ENCODE results near the gene BRD1.
"Not testable (repeated sequence)": the region's sequence is repeated elsewhere in the genome, so short reads cannot be mapped to it uniquely, and the experiment has no call there.

The BRD1 gene

GRCh38 chr22:49781886-49782285, 45.8 kb downstream of the BRD1 start:
- DNase-seq: not testable (repeated sequence)

DNA sequence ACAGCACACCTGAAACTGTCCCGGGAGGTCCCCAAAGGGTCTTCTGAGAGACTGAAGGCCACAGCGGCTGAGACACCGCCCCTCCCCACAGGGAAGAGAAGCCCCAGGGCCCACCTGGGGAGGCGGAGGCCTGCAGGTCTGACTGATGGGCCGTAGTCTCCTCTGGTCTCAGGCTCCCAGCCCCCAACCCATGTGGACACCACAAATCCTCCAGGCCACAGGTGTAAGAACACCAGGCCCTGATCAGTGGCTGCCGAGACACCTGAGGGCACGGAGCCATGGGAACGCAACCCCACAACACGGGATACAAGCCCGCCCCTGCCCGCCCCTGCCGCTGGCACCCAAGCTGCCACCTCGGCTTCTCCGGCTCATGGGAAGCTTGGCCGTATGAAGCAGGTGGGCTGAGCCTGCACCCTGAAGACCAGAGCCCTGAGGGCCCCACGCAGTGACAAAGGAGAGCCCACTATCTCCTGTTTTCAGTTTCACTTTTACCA, 46.3 kb downstream of the BRD1 start:
- DNase-seq: no peak

GRCh38 chr22:49780698-49781288, 46.9 kb downstream of the BRD1 start:
- no peak for DNase-seq

DNA sequence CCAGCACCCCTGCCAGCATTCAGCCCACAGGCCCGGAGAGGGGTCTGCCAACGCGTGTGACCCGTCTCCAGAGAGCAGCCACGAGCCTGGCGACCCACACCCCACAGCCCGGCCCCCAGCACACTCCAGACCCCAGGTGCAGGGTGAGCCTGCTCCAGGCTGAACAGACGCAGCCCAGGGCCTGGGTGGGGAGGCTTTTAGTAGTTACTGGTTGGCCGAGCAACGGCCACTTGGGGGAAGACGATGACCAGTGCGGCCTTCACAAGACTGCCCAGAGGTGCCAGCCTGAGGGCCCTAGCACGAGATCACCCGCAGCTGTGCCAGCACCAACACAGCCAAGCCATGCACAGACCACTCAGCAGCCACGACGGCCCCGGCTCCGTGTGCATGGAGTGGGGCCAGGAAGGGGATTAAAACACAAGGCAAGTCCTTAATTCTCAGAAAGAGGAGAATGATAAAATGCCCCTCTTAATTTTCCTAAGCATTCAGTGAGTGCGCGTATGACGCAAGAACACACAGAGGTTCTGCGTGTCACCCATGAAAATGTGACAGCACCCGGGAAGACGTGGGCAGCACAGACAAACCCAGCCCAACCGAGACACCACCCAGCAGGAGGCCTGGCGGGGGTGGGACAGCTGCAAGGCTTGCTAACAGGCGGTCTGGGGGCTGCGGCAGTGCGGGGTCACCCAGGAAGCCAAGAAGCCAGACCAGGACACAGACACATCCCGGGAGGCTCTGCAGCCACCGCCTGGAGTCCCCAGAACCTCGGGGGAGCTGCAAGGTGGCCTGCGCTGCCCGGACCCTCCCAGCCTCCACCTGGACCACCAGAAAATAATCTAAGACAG, 47.6 kb downstream of the BRD1 start:
- DNase-seq: peak; percentile 76

DNA sequence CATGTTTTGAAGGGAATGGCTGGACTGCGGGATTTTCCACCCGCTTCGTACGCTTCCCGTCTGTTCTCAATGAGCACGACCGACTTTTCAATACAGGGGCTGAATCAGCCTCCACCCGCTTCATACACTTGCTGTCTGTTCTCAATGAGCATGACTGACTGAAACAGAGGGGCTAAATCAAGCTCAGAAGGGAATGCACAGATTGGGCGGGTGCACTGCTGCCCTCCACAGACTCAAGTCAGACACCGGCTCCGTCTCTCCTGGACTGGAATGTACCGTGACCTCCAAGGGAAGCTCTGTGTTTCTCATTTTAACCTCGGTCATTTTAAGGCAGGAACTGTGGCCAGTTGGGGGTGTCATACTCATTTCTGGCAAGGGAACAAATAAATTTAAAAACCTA, 48.5 kb downstream of the BRD1 start:
- no peak for DNase-seq

- DNase-seq: no peak
Observed at GRCh38 chr22:49777569-49778249, 50.0 kb downstream of the BRD1 start.

GRCh38 chr22:49776891-49777290, 50.8 kb downstream of the BRD1 start:
- no peak for DNase-seq

DNA sequence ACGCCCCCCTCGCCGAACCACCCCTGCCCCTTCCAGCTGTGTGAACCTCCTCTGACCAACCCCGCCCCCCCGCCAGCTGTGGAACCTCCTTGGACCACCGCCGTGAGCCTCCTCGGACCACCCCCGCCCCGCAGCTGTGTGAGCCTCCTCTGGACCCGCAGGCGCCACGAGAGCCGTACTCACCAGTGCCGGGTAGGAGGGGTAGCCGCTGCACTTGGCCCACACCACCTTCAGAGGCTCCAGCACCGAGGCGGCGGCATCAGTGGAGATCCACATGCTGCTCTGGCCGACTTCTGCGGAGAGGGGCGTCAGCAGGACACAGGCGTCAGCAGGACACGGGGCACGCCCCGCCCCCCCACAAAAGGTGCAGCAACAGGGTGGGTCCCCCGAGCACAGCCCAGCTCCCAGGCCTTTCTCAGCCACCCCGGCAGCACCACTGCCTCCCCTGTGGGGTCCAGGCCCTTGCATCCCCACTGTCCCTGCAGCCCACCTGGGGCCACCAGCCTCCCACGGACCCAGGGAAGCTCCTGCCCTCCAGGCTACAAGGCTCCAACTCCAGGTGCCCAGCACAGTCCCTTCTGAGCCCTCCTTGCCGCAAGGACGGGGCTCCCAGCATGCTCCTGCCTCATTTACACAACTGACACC, 51.7 kb downstream of the BRD1 start:
- DNase-seq: no peak

DNA sequence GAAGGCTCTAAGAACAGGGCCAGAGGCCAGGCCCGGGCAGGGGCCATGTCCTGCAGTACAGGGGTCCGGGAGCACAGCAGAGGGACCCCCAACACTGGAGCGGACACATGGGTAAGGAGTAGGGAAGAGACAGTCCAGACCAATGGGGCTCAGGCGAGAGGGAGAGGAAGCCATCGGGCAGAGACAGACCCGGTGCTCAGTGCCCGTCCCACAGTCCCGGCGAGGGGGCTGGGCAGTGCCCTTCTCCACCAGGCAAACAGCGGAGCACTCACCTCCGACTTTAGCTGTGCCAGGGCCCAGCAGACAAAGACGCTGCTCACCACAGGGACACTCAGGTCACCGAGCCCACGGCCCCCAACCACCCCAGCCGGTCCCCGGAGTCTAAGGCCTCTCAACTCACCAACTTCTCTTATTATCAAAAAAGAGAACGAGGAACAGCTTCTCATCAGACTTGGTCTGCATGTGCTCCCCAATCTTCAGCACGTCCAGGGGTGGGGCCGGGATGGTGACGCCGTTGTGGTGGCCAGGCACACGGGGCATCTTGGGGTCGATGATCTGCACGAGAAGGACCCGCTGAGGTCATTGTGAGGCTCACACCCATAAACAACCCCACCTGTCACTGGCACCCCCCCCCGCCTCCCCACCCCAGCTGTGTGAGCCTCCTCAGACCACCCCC, 52.3 kb downstream of the BRD1 start:
- no peak for DNase-seq

- DNase-seq: no peak
Observed at GRCh38 chr22:49774499-49775151, 53.0 kb downstream of the BRD1 start.

DNA sequence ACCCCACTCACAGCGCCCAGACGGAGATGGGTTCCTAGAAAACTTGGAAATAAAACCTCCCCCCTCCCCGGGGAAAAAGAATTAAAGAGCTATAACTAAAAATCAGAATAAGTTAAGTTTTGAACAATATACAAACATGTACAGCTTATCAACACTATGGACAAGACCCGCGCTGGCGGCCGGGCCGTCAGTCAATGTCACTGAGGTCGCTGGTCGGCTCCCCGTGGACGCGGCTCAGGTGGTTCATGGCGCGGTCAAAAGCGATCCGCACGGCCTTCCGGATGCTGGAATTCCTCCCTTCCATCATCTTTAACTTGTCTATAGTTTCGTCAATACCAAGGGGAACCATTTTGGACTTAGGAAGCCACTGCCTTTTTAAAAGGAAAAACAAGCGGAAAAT, 53.6 kb downstream of the BRD1 start:
- no peak for DNase-seq

DNA sequence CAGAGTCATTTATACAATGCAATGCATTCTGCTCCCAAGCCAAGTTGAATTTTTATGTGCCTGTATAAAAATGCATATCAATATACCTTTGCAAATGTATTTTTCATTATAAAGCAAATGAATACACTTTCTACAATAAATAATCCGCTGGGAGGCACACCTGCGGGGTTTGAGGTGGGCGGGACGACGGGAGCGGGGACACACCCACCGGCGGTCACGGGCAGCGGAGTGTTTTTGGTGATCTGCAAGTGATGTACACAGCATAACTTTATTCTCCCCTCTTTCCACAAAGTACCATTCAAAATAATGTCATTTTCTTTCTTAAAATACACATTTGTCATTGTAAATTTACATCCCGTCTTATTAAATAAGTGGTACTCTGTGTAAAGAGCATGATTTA, 54.1 kb downstream of the BRD1 start:
- no peak for DNase-seq

DNA sequence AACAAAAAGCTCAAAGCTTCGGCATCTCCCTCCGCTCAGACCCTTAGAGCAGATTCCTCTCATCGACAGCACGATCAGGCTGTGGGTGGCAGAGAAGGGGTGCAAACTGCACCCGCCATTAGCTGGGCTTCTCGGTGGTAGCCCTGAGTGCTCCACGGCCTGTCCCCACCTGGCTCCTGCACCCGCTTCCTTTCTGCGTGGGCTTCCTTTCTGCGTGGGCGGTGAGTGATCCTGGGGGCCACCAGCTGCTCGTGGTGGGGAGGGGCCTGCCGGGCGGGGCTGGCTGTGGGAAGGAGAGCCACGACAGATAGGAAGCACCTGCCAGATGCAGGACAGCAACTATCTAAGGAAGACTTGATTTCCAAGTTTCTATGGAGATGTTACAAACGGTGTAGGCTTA, 55.0 kb downstream of the BRD1 start:
- no peak for DNase-seq

DNA sequence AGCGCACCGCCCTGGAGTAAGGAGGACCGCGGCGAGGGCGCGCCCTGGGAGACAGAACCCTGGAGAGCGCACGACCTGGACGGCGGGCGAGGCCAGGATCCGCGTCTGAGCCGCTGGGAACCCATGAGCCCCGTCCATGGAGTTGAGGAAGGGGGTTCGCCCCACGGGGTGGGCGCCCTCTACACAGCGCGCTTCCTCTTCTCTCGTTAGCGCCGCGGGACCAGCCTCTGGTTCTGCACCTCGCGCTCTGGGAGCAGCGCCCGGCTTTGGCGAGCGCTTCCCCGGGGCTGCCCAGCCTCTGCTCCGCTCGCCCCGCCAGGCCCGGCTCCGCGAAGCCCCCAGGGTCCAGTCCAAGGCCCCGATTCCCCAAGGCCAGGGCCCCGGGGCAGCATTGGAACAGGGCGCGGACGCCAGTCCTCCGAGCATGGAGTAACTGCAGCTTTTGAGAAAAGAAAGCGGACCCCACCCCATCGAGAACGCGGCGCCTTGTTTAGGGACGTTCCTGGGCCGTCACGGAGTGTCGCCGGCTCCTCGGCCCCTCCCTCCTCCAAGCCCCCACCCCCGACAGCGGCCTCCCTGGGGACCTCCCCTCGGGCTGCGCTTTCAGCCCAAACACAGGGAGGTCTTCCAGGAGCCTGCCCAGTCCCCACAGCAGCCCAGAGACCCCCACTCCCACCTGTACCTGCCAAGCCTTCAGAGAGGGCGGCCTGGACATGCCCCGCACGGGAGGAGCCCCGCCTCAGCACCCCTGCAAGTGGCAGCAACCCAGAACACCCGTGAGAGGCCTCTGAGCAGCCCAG, 56.2 kb downstream of the BRD1 start:
- DNase-seq: no peak

DNA sequence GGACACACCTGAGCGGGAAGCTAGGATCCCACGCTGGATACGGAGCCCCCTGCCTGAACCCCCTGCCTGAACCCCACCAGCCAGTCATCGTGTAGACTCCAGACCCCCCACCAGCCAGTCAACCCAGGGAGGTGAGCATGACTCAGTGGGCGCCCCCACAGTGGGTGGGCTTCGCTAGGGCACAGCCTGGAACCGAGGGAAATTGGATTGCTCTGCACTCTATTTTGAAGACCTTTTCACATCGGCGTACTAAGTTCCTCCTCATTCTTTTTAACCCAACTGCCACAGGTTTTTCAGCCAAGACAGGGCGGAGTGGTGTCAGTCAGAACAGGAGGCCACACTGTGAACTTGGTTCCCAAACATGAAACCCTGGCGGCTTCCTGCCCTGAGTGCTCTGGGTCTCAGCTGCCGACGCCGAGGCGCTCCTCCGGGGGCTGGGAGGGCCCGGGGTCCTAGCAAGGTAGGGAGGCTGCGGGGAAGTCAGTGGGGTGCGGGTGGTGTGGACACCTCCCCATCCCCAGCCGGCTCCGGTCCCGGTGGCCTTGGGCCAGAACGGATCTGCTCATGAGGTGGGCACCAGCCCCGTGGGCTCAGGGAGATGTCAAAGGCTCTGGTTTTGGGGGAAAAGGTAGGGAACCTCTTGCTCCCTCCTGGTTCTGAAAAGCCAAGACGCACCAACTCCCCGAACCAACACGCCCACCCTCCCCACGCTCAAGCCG, 57.0 kb downstream of the BRD1 start:
- no peak for DNase-seq

GRCh38 chr22:49769691-49770546, 57.8 kb downstream of the BRD1 start:
- DNase-seq: no peak

DNA sequence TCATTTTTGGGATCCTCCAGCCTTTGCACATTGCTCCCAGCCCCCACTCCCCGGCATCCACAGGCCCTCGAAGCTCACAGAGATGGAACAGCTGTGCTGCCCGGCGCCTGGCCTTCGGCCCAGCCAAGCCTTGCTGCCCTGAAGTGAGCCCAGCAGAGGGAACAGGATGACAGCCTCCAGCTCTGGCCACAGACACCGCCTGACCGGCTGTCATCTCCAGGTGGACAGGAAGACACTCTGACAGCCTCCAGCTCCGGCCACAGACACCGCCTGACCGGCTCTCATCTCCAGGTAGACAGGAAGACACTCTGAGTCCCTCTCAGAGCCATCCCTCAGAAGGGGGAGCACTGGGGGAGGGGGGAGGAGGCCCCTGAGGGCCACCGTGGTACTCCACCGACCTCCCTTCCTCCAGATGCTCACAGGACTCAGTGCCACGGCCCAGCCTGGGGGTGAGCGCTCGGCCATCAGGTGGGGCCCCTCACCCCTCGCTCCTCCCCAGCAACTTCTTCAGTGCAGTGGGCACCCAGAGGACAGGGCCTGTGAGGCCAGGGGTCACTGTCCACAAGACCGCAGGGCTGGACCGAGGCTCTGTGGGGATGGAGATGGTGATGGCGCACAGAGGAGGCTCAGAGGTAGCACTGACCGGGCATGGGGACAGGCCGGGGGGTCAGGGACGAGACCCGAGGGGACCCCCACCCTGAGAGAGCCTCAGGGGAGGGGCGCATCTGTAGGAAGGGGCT, 58.6 kb downstream of the BRD1 start:
- no peak for DNase-seq

- DNase-seq: no peak
Observed at GRCh38 chr22:49768077-49768910, 59.4 kb downstream of the BRD1 start.
